Astrocyte (in vitro differentiated cells and primary cell): ENCODE data around the gene TFF1. TPM values are rescaled to one million over a fixed set of nuclear protein-coding genes. Genes with fewer than 3 reads are reported as not detected.

Source experiments
- DNase-seq: peaks from one replicate; pipeline ENCODE4 v3.0.0-alpha.2; 2010; ENCODE audit warnings: low read depth
- FAIRE-seq: peaks from 2 replicates; lab custom pipeline; 2011; peaks lifted over from hg19 to GRCh38; lab: Jason Lieb, UNC
- H2AFZ ChIP-seq: 2 replicates; pipeline ENCODE4 v1.6.0; 2012; ENCODE audit warnings: low read depth, low read length, inconsistent platforms
- H3K27ac ChIP-seq: 2 replicates; pipeline ENCODE4 v1.5.1; 2011; ENCODE audit warnings: low read depth, low read length, inconsistent platforms
- H3K27me3 ChIP-seq: 2 replicates; pipeline ENCODE4 v1.6.0; 2011; ENCODE audit warnings: low read length, inconsistent platforms; ENCODE audit not compliant: insufficient read depth
- H3K36me3 ChIP-seq: 2 replicates; pipeline ENCODE4 v1.5.1; 2011; ENCODE audit warnings: low read length, inconsistent platforms; ENCODE audit not compliant: insufficient read depth
- H3K4me1 ChIP-seq: 2 replicates; pipeline ENCODE4 v1.5.1; 2011; ENCODE audit warnings: low read length, inconsistent platforms; ENCODE audit not compliant: insufficient read depth
- H3K4me2 ChIP-seq: 2 replicates; pipeline ENCODE4 v1.6.0; 2012; ENCODE audit warnings: low read length, inconsistent platforms
- H3K4me3 ChIP-seq: 2 replicates; pipeline ENCODE4 v1.5.1; 2011; ENCODE audit warnings: low read depth, mild to moderate bottlenecking, low read length, inconsistent platforms; ENCODE audit not compliant: insufficient read depth
- H3K79me2 ChIP-seq: 2 replicates; pipeline ENCODE4 v1.6.0; 2012; ENCODE audit warnings: mild to moderate bottlenecking, low read length, inconsistent platforms; ENCODE audit not compliant: insufficient read depth
- H3K9ac ChIP-seq: 2 replicates; pipeline ENCODE4 v1.6.0; 2012; ENCODE audit warnings: mild to moderate bottlenecking, low read length, inconsistent platforms
- H3K9me3 ChIP-seq: 2 replicates; pipeline ENCODE4 v1.5.1; 2012; ENCODE audit warnings: low read depth, mild to moderate bottlenecking, low read length, inconsistent platforms; ENCODE audit not compliant: insufficient read depth
- H4K20me1 ChIP-seq: 2 replicates; pipeline ENCODE4 v1.6.0; 2012; ENCODE audit warnings: low read length, inconsistent platforms; ENCODE audit not compliant: insufficient read depth
- H3K27ac Mint-ChIP-seq: one replicate; pipeline ENCODE4 v1.8.0; 2021; ENCODE audit warnings: mild to moderate bottlenecking, mixed read lengths; ENCODE audit not compliant: unreplicated experiment
- H3K27me3 Mint-ChIP-seq: one replicate; pipeline ENCODE4 v1.8.0; 2021; ENCODE audit warnings: low read depth, mixed read lengths; ENCODE audit not compliant: unreplicated experiment
- H3K36me3 Mint-ChIP-seq: one replicate; pipeline ENCODE4 v1.8.0; 2021; ENCODE audit warnings: low read depth, mixed read lengths; ENCODE audit not compliant: unreplicated experiment
- H3K4me1 Mint-ChIP-seq: one replicate; pipeline ENCODE4 v1.8.0; 2021; ENCODE audit warnings: low read depth, mixed read lengths; ENCODE audit not compliant: unreplicated experiment
- H3K4me3 Mint-ChIP-seq: one replicate; pipeline ENCODE4 v1.8.0; 2021; ENCODE audit warnings: mild to moderate bottlenecking, moderate library complexity, mixed read lengths; ENCODE audit not compliant: unreplicated experiment
- H3K9me3 Mint-ChIP-seq: one replicate; pipeline ENCODE4 v1.8.0; 2021; ENCODE audit warnings: mild to moderate bottlenecking, mixed read lengths; ENCODE audit not compliant: unreplicated experiment
- EZH2 ChIP-seq: IDR thresholded peaks from 2 replicates; pipeline ENCODE4 v1.6.1; 2012; ENCODE audit warnings: mild to moderate bottlenecking, low read length, inconsistent platforms; ENCODE audit not compliant: insufficient read depth
- total RNA-seq: library from RNA; stranded (reverse); gene quantifications from 2 replicates; pipeline ENCODE4 v1.2.1, GENCODE V29; 2021
- TF ChIP-seq, protein P1 (sequence below): IDR thresholded peaks from 2 replicates; pipeline ENCODE4 v1.5.1; 2011; ENCODE audit warnings: low read depth, mild to moderate bottlenecking, inconsistent platforms, low read length, moderate library complexity; ENCODE audit not compliant: insufficient read depth

TFF1 gene
- total RNA-seq, 1 donor from 2014 or later: not detected

DNA sequence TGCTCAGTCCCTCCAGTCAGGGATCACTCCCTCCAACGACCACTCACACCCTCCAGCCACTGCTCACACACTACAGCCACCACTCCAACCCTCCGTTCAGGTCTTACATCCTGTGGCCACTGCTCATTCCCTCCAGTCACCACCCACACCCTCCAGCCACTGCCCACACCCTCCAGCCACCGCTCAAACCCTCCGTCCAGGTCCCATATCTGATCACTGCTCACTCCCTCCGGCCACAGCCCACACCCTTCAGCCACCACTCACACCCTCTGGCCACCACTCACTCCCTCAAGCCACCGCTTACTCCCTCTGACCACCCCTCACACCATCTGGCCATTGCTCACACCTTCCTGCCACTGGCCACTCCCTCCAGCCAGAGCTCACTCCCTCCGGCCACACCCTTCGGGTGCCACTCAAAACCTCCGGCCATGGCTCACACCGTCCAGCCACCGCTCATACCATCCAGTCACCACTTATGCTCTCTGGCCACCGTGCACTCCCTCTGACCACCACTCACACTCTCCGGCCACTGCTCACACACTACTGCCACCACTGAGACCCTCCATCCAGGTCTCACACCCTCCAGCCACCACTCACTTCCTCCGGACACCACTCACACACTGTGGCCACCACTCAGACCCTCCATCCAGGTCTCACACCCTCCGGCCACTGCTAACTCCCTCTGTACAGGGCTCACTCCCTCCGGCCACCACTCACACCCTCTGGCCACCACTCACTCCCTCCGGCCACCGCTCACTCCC is 4.7 kb upstream of the TFF1 start:
- H3K4me1 Mint-ChIP-seq: no peaks in the 10 kb centered on the region
- no peak overlapping the region for H3K4me3 ChIP-seq
- no peak overlapping the region for H3K9ac ChIP-seq
- H2AFZ ChIP-seq: no peak overlapping the region
- H3K36me3 ChIP-seq: no peaks in the 10 kb centered on the region
- H3K36me3 Mint-ChIP-seq: no peaks in the 10 kb centered on the region
- FAIRE-seq (no peak), DNase-seq (no peak)
- no peaks in the 10 kb centered on the region for H3K9me3 ChIP-seq
- peaks cover 46% of the 10 kb centered on the region for H3K27me3 Mint-ChIP-seq
- no peaks in the 10 kb centered on the region for H3K79me2 ChIP-seq
- H3K4me2 ChIP-seq: no peak overlapping the region
- H3K9me3 Mint-ChIP-seq: peaks cover 2% of the 10 kb centered on the region
- H3K4me3 Mint-ChIP-seq: no peak overlapping the region
- no peak for TF ChIP-seq EZH2
- TF ChIP-seq, protein P1, sequence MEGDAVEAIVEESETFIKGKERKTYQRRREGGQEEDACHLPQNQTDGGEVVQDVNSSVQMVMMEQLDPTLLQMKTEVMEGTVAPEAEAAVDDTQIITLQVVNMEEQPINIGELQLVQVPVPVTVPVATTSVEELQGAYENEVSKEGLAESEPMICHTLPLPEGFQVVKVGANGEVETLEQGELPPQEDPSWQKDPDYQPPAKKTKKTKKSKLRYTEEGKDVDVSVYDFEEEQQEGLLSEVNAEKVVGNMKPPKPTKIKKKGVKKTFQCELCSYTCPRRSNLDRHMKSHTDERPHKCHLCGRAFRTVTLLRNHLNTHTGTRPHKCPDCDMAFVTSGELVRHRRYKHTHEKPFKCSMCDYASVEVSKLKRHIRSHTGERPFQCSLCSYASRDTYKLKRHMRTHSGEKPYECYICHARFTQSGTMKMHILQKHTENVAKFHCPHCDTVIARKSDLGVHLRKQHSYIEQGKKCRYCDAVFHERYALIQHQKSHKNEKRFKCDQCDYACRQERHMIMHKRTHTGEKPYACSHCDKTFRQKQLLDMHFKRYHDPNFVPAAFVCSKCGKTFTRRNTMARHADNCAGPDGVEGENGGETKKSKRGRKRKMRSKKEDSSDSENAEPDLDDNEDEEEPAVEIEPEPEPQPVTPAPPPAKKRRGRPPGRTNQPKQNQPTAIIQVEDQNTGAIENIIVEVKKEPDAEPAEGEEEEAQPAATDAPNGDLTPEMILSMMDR: no peak
- no peaks in the 10 kb centered on the region for H4K20me1 ChIP-seq
- no peak overlapping the region for H3K27ac ChIP-seq
- no peaks in the 10 kb centered on the region for H3K27me3 ChIP-seq
- H3K4me1 ChIP-seq: no peaks in the 10 kb centered on the region
- H3K27ac Mint-ChIP-seq: no peak overlapping the region

DNA sequence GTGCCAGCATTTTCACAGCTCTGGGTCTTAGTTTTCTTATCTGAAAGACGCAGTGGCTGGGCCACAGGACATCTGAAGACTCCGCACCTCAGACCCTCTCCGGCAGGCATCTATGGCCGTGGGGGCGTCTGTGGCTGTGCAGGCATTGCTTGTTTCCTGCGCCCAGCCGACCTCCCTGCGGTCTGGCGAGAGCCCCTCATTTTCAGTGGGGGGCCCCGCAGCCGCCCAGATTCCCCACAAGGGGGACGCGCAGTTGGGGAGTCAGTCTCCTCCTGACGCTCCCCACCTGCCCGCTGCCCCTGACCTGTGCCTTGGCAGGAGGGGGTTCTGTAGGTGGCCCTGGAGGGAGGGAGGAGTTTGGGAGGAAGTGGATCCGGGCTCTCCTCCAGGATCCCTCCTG is 3.5 kb upstream of the TFF1 start:
- Histone ChIP-seq H4K20me1 (no peaks in the 10 kb centered on the region), H3K27me3 (no peaks in the 10 kb centered on the region), H3K4me3 (no peak overlapping the region), H3K4me1 (no peaks in the 10 kb centered on the region), H3K36me3 (no peaks in the 10 kb centered on the region), H3K79me2 (no peaks in the 10 kb centered on the region), H3K27ac (no peak overlapping the region), H3K9me3 (no peaks in the 10 kb centered on the region), H3K9ac (no peak overlapping the region), H3K4me2 (no peak overlapping the region), H2AFZ (no peak overlapping the region)
- Mint-ChIP-seq H3K27ac (no peak overlapping the region), H3K36me3 (no peaks in the 10 kb centered on the region), H3K9me3 (peaks cover 2% of the 10 kb centered on the region), H3K4me3 (no peak overlapping the region), H3K4me1 (no peaks in the 10 kb centered on the region), H3K27me3 (peaks cover 43% of the 10 kb centered on the region)
- TF ChIP-seq, protein P1: no peak
- TF ChIP-seq EZH2: no peak
- DNase-seq (no peak), FAIRE-seq (no peak)
